RCC 7860 (cell line): ENCODE results near the gene SH3GL1.
A peak's percentile ranks its signal among the peaks of the same experiment; 100 is the strongest.
"Not testable (repeated sequence)": the region's sequence is repeated elsewhere in the genome, so short reads cannot be mapped to it uniquely, and the experiment has no call there.

ENCODE experiments used
- DNase-seq: peaks from one replicate; pipeline ENCODE4 v3.0.0-alpha.2; 2015; ENCODE audit warnings: low spot score
- FAIRE-seq: peaks from 2 replicates; lab custom pipeline; 2012; peaks lifted over from hg19 to GRCh38; lab: Jason Lieb, UNC

Gene SH3GL1

GRCh38 chr19:4347521-4347920 is 52.8 kb downstream of the SH3GL1 start:
- no peak for FAIRE-seq
- no peak for DNase-seq

- FAIRE-seq: no peak
- DNase-seq: no peak
These were observed 54.3 kb downstream of the SH3GL1 start for GRCh38 chr19:4346020-4346383.

- no peak for DNase-seq
- FAIRE-seq: no peak
These were observed 54.9 kb downstream of the SH3GL1 start for GRCh38 chr19:4345342-4346019.

- no peak for FAIRE-seq
- peak; percentile 52 for DNase-seq
These were observed 56.7 kb downstream of the SH3GL1 start, which contains the start of gene MPND for GRCh38 chr19:4343370-4344307. TSS of gene MPND (plus strand) at chr19:4343562. CDS start at chr19:4343594, 32 bp downstream.

- DNase-seq (peak; percentile 100), FAIRE-seq (peak; percentile 97)
These were observed 57.6 kb downstream of the SH3GL1 start for GRCh38 chr19:4342615-4343369.

- DNase-seq (no peak), FAIRE-seq (no peak)
These were observed 58.1 kb downstream of the SH3GL1 start for GRCh38 chr19:4342314-4342614.

GRCh38 chr19:4338441-4339355 is 61.6 kb downstream of the SH3GL1 start, which contains the start of gene STAP2:
TSS of gene STAP2 (minus strand) at chr19:4338827. CDS start at chr19:4338753, 74 bp downstream.
- FAIRE-seq: no peak
- peak; percentile 52 for DNase-seq

DNA sequence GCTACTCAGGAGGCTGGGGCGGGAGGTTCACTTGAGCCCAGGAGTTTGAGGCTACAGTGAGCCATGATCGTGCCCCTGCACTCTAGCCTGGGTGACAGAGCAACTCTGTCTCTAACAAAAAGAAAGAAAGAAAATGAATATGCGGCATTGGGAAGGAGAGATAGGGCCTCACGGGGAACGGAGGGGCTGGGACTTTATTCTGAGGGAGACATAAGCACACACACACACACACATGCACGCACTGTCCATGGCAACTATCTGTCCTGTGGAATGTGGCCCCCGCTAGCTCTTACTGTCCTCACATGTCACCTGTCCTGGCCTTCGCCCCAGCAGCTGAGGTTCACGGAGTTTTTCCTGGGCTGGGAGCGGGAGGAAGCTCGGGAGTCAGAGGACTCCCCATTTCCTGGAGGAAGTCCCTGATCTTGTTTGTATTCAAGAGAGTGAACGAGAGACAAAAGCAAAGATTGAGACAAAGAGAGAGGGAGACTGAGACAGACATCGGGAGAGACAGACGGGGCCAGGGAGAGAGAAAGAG is 62.4 kb downstream of the SH3GL1 start:
- FAIRE-seq: no peak

GRCh38 chr19:4334929-4335570 is 65.3 kb downstream of the SH3GL1 start:
- FAIRE-seq (no peak), DNase-seq (no peak)

More for the DNA sequence above, 62.4 kb downstream of the SH3GL1 start:
- DNase-seq: peak; percentile 19

DNA sequence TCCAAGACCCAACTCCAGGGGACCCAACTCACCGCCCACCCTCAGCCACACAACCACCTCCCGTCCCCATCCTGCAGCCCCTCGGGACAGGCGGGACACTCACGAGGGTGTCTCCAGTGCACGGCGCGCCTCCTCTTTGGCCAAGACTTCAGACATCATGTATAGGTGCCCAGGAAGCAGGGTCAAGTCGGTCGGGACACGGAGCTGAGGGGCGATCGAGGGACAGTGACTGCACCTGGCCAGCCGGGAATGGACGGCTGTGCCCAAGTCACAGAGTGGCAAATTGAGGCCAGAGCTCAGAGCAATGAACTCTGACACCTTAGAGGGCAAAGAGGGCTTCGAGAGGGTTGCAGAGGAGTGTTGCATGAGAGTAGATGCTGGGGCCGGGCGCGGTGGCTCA is 70.5 kb downstream of the SH3GL1 start:
- no peak for FAIRE-seq
- DNase-seq: no peak

DNA sequence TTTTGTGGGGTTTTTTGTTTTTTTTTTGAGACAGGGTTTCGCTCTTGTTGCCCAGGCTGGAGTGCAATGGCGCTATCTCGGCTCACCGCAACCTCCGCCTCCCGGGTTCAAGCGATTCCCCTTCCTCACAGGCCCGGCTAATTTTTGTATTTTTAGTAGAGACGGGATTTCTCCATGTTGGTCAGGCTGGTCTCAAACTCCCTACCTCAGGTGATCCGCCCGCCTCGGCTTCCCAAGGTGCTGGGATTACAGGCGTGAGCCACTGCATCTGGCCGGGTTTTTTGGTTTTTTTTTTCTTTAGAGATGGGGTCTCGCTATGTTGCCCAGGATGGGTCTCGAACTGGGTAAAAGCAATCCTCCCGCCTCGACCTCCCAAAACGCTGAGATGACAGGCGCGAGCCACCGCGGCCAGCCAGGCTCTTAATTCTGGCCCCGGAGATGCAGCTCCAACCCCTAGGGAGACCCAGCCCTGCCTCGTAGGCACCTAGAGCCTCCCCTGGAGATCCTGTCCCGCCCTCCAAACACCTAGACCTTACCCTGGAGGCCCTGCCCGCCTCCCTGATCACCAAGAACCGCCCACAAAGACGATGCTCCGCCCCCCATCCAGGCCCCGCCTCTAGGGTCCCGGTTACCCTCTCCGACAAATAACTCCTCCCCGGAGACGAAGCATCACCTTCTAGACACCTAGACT is 71.2 kb downstream of the SH3GL1 start:
- not testable (repeated sequence) for FAIRE-seq

GRCh38 chr19:4328243-4328990 is 71.9 kb downstream of the SH3GL1 start:
- DNase-seq (peak; percentile 82), FAIRE-seq (no peak)

More for the DNA sequence above, 71.2 kb downstream of the SH3GL1 start:
- not testable (repeated sequence) for DNase-seq

DNA sequence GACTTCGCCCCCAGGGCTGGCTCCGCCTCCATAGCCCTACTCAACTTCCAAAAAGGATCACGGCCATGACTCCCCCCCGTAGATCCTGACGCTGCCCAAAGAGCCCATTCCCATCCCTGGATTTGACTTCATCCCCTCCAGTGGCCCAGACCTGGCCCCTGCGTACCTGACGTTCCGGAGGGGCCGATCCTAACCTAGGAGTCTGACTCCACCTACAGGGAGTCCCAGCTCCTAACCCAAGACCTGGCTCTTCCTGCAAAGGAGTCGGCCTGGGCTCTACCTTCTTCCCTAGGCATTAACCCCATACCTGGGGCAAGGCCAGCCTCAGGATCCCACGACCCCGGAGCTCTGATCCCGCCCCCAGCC is 72.5 kb downstream of the SH3GL1 start:
- FAIRE-seq: no peak
- DNase-seq: no peak

- DNase-seq: no peak
- no peak for FAIRE-seq
These were observed 73.0 kb downstream of the SH3GL1 start for GRCh38 chr19:4327252-4327876.

DNA sequence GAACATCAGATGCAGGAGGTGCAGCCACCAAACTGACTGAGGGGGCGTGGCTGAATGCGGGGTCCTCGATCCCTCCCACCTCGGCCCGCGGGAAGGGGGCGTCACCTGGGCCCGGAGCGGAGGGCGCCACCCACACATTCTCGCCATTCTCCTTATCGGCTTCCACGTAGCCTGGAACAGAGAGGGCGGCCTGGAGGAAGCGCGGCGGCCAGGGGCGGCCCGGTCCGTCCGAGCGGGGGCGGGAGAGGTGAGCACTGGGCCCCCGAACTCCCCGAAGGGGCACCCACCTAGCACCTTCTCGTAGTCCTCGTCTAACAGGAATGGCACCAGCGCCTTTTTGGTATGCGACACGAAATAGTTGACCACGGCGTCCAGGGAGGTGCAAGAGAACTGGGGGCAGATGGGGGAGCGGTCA is 73.5 kb downstream of the SH3GL1 start:
- DNase-seq (no peak), FAIRE-seq (no peak)

- FAIRE-seq (no peak), DNase-seq (no peak)
These were observed 74.0 kb downstream of the SH3GL1 start for GRCh38 chr19:4326215-4326836.

- FAIRE-seq (no peak), DNase-seq (no peak)
These were observed 76.1 kb downstream of the SH3GL1 start for GRCh38 chr19:4324228-4324627.
